OCI-LY1 (cell line): Measurements from ENCODE around the gene STAT3.

Experiments
- H2AFZ ChIP-seq: fragments of 200-600 bp; sonication (generic), shearing (Covaris generic); 2 replicates; pipeline ENCODE4 v1.6.0; 2014; ENCODE audit warnings: antibody characterized with exemption, mild to moderate bottlenecking, low read length
- H3F3A ChIP-seq: fragments of 200-600 bp; sonication (generic), shearing (Covaris generic); 2 replicates; pipeline ENCODE4 v1.6.0; 2014; ENCODE audit warnings: mild to moderate bottlenecking, antibody characterized with exemption, low read length, moderate library complexity; ENCODE audit not compliant: insufficient read depth
- H3K27ac ChIP-seq: fragments of 200-600 bp; sonication (generic); 2 replicates; pipeline ENCODE4 v1.5.1; 2014; ENCODE audit warnings: low read length, mixed run types, mild to moderate bottlenecking, low read depth; ENCODE audit not compliant: poor library complexity, severe bottlenecking
- H3K27me3 ChIP-seq: fragments of 200-600 bp; sonication (generic); 2 replicates; pipeline ENCODE4 v1.6.0; 2014; ENCODE audit warnings: antibody characterized with exemption, mild to moderate bottlenecking, low read length, moderate library complexity; ENCODE audit not compliant: insufficient read depth
- H3K36me3 ChIP-seq: fragments of 200-600 bp; sonication (generic); 2 replicates; pipeline ENCODE4 v1.6.1; 2014; ENCODE audit warnings: mild to moderate bottlenecking, antibody characterized with exemption, low read length, moderate library complexity, mixed read lengths; ENCODE audit not compliant: insufficient read depth
- H3K4me1 ChIP-seq: fragments of 200-600 bp; sonication (generic); 2 replicates; pipeline ENCODE4 v1.5.1; 2014; ENCODE audit warnings: mild to moderate bottlenecking, low read length, moderate library complexity; ENCODE audit not compliant: insufficient read depth, severe bottlenecking
- H3K4me2 ChIP-seq: fragments of 200-600 bp; sonication (generic), shearing (Covaris generic); 2 replicates; pipeline ENCODE4 v1.6.1; 2014; ENCODE audit warnings: low read length
- H3K4me3 ChIP-seq: fragments of 200-600 bp; sonication (generic); 2 replicates; pipeline ENCODE4 v1.5.1; 2014; ENCODE audit warnings: low read length, low read depth, mild to moderate bottlenecking, mixed read lengths; ENCODE audit not compliant: poor library complexity, severe bottlenecking
- H3K79me2 ChIP-seq: fragments of 200-600 bp; shearing (Covaris generic); 2 replicates; pipeline ENCODE4 v1.6.1; 2016; ENCODE audit warnings: mixed run types, low read length, mixed read lengths; ENCODE audit not compliant: insufficient read depth
- H3K9ac ChIP-seq: fragments of 200-600 bp; sonication (generic), shearing (Covaris generic); 2 replicates; pipeline ENCODE4 v1.6.1; 2014; ENCODE audit warnings: mild to moderate bottlenecking, low read length, mixed read lengths
- H3K9me2 ChIP-seq: fragments of 200-600 bp; sonication (generic), shearing (Covaris generic); 2 replicates; pipeline ENCODE4 v1.6.1; 2014; ENCODE audit warnings: low read depth, mild to moderate bottlenecking, low read length, mixed read lengths
- H3K9me3 ChIP-seq: fragments of 200-600 bp; shearing (Covaris generic); 2 replicates; pipeline ENCODE4 v1.6.1; 2014; ENCODE audit warnings: low read length, mixed read lengths
- H4K20me1 ChIP-seq: fragments of 200-600 bp; sonication (generic), shearing (Covaris generic); 2 replicates; pipeline ENCODE4 v1.6.0; 2016; ENCODE audit warnings: mild to moderate bottlenecking, low read length; ENCODE audit not compliant: insufficient read depth
- EZH2 ChIP-seq: fragments of 200-600 bp; sonication (generic), shearing (Covaris generic); IDR thresholded peaks from 2 replicates; pipeline ENCODE4 v1.8.0; 2017; ENCODE audit warnings: borderline replicate concordance, mixed run types, mild to moderate bottlenecking, antibody characterized with exemption, low read length, moderate library complexity, mixed read lengths
- TF ChIP-seq, protein P1 (sequence below): fragments of 200-600 bp; sonication (generic), shearing (Covaris generic); IDR thresholded peaks from 2 replicates; pipeline ENCODE4 v1.5.1; 2017; ENCODE audit warnings: mild to moderate bottlenecking, antibody characterized with exemption, low read length, moderate library complexity, mixed read lengths

STAT3 gene

DNA sequence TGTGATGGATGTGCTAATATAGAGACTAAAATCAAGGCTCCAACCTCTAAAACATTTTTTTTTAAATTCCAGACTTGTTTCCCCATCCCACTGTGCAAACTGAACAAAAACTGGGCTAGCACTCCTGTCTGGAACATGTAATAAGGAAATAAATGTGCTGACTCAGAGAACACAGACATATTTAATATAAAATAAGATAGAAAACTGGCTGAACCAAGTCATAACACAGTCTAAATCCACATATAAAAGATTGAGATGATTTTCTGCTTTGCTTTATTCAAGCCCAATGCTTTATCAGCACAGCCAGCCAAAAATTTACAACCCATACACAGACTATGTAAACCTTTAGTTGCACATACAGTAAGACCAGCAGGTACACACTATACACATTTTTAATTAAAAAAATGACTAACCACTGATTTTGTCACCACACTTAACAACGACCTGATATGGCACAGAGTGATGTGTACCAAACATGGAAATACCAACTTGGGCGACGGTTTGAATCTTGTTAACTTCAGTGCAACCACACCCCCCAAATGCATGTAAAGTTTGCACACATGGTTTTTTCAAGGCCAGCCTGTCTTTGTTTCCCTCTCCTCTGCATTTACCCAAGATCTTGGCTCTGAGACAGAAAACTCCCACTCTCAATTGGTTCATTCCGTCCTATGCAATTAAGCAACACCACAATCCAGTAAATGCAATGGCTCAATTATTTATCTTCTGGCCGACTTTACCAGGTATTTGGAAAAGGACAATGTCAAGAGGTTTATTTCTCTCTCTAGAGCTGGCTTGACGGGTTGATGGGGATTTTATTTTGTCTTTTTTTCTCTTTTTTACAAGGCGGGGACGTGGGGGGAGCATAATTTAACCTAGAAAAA lies 1.2 kb downstream of the STAT3 start:
- TF ChIP-seq EZH2, result no peak
- TF ChIP-seq, protein P1, sequence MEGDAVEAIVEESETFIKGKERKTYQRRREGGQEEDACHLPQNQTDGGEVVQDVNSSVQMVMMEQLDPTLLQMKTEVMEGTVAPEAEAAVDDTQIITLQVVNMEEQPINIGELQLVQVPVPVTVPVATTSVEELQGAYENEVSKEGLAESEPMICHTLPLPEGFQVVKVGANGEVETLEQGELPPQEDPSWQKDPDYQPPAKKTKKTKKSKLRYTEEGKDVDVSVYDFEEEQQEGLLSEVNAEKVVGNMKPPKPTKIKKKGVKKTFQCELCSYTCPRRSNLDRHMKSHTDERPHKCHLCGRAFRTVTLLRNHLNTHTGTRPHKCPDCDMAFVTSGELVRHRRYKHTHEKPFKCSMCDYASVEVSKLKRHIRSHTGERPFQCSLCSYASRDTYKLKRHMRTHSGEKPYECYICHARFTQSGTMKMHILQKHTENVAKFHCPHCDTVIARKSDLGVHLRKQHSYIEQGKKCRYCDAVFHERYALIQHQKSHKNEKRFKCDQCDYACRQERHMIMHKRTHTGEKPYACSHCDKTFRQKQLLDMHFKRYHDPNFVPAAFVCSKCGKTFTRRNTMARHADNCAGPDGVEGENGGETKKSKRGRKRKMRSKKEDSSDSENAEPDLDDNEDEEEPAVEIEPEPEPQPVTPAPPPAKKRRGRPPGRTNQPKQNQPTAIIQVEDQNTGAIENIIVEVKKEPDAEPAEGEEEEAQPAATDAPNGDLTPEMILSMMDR, result no peak
- H3K9ac ChIP-seq, result peak overlapping the region; percentile 82; the same call in 1 of the 2 replicates
- H3K27ac ChIP-seq, result no peak overlapping the region
- no peaks in the 10 kb centered on the region for H3K9me3 ChIP-seq
- H3K4me2 ChIP-seq, result peak overlapping the region; percentile 85
- peak overlapping the region; percentile 86 for H3K4me3 ChIP-seq
- no peaks in the 10 kb centered on the region for H3K9me2 ChIP-seq
- H3K4me1 ChIP-seq, result peaks cover 17% of the 10 kb centered on the region
- H3K36me3 ChIP-seq, result no peaks in the 10 kb centered on the region
- no peaks in the 10 kb centered on the region for H4K20me1 ChIP-seq
- no peaks in the 10 kb centered on the region for H3F3A ChIP-seq
- no peaks in the 10 kb centered on the region for H3K27me3 ChIP-seq
- H2AFZ ChIP-seq, result no peak overlapping the region
- no peaks in the 10 kb centered on the region for H3K79me2 ChIP-seq

DNA sequence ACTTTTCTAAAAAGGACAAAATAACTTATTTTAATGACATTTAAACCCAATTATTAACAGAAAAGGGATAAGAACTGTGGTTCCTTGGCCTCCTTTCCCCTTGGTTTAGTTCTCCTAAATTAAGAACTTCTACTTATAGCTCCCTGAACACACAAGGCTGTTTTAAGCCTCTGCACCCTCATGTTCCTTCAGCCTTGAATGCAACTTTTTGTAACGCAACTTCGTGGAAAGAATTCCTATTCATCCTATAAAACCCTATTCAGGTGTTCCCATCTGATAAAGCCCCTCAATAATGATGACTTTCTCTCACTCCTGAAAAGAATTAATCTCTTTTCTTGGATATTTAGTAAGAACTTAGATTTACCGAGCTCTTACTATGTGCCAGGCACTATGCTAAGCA lies 6.3 kb downstream of the STAT3 start:
- Histone ChIP-seq H3K9me3 (no peaks in the 10 kb centered on the region), H3K4me1 (peaks cover 4% of the 10 kb centered on the region), H3K9me2 (no peaks in the 10 kb centered on the region), H3K36me3 (no peaks in the 10 kb centered on the region), H2AFZ (no peak overlapping the region), H3K9ac (no peak overlapping the region), H3K79me2 (no peaks in the 10 kb centered on the region), H3K4me3 (no peak overlapping the region), H3F3A (no peaks in the 10 kb centered on the region), H4K20me1 (no peaks in the 10 kb centered on the region), H3K4me2 (no peak overlapping the region), H3K27ac (no peak overlapping the region), H3K27me3 (no peaks in the 10 kb centered on the region)
- TF ChIP-seq EZH2, result no peak
- TF ChIP-seq, protein P1, result no peak

DNA sequence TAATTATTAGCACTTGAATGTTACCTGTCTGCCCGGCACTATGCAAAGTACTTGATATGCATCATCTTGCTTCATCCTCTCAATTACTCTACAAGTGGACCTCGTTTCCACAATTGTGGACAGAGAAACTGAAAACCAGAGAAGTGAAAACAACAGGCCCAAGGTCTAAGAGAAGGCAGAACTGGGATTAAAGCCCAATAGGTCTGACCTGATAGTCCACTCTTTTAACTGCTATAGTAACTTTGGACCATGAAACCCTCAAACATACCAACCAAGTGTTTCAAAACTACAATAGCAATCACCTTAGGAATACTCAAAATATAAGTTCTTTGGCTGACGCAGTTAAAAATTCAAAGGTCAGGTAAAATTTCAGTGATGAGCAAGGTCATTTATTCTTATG lies 7.3 kb downstream of the STAT3 start:
- Histone ChIP-seq H4K20me1 (no peaks in the 10 kb centered on the region), H3K9ac (no peak overlapping the region), H3K27me3 (no peaks in the 10 kb centered on the region), H3K9me2 (no peaks in the 10 kb centered on the region), H3K79me2 (no peaks in the 10 kb centered on the region), H3K27ac (no peak overlapping the region), H3K9me3 (no peaks in the 10 kb centered on the region), H3K36me3 (no peaks in the 10 kb centered on the region), H3F3A (no peaks in the 10 kb centered on the region), H3K4me3 (no peak overlapping the region), H3K4me1 (peaks cover 4% of the 10 kb centered on the region), H2AFZ (no peak overlapping the region), H3K4me2 (no peak overlapping the region)
- no peak for TF ChIP-seq EZH2
- TF ChIP-seq, protein P1, result no peak
